ENCODE results near the gene NEURL4.
A peak's percentile ranks its signal among the peaks of the same experiment; 100 is the strongest.

NEURL4 gene

GRCh38 chr17:7323731-7324437 is 5.3 kb downstream of the NEURL4 start:
- peak; percentile 50 for DNase-seq (ENCODE audit: low spot score)

- DNase-seq (ENCODE audit: low spot score) = no peak
Measured at GRCh38 chr17:7322520-7323194, 6.5 kb downstream of the NEURL4 start.

GRCh38 chr17:7321466-7321865 is 7.7 kb downstream of the NEURL4 start:
- no peak for DNase-seq (ENCODE audit: low spot score)

DNA sequence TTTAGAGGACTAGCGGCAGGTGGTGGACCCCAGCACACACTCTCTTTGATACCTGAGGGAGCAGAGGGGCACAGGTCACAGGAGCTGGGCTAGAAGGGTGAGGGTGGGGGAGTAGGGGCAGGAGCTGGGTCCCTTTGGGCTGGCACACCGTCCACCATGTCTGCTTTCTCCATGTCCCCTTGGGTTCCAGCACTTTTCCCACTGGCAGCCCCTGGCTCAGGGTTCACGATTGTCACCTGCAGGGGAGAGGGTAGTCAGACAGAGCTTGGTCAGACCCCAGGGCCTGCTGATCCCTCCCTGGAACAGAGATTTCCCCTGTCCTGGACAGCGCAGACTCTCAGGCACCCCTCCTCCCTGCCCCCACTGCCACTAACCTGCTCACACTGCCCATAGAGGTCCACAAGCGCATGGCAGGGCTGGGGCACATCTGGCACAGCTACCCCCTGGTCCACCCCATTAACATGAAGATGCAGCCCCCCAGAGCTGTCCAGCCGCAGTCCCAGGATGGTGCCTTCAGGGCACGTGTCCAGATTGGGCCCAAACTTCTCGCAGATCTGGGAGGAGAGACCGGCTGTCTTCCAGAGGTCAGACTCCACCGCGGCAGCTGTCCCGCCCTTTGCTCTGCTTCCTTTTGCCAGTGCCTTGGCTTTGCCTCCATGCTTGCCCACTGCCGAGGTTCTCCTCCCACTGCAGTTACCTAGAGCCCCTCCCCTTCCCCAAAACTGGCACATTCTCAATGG is 10.8 kb downstream of the NEURL4 start:
- DNase-seq (ENCODE audit: low spot score) = no peak

GRCh38 chr17:7317161-7317803 is 11.9 kb downstream of the NEURL4 start:
- DNase-seq (ENCODE audit: low spot score) = no peak

DNA sequence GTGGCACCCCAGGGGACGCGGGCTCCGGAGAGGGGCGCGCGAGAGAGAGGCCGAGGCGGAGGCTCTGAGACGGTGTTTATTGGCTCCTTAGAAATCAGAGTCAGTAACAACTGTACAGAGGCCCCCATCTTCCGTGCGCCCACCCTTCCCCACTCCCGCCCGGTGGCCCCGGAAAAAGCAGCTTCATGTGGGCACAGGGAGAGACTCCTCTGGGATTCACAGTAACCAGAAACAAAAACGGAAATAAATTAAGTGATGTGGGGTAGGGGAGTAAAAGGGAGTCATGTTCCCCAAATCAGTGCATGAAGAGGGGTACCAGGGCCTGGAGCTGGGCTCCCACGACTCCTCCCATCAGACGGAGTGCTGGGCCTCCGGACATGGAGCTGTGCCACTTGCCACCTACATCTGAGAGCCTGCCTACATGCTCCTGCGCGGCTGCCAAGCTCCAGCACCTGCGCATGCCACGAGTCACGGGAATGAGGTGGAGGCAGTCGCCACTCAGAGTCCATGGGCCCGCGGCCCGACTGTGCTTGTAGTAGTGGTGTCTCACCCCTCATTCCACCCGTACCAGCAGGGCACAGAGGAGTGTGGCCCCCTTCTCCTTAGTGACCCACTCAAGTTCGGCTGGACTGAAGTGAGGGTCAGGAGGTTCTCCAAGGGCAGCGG is 13.4 kb downstream of the NEURL4 start:
- DNase-seq (ENCODE audit: low spot score) = peak; percentile 52

DNA sequence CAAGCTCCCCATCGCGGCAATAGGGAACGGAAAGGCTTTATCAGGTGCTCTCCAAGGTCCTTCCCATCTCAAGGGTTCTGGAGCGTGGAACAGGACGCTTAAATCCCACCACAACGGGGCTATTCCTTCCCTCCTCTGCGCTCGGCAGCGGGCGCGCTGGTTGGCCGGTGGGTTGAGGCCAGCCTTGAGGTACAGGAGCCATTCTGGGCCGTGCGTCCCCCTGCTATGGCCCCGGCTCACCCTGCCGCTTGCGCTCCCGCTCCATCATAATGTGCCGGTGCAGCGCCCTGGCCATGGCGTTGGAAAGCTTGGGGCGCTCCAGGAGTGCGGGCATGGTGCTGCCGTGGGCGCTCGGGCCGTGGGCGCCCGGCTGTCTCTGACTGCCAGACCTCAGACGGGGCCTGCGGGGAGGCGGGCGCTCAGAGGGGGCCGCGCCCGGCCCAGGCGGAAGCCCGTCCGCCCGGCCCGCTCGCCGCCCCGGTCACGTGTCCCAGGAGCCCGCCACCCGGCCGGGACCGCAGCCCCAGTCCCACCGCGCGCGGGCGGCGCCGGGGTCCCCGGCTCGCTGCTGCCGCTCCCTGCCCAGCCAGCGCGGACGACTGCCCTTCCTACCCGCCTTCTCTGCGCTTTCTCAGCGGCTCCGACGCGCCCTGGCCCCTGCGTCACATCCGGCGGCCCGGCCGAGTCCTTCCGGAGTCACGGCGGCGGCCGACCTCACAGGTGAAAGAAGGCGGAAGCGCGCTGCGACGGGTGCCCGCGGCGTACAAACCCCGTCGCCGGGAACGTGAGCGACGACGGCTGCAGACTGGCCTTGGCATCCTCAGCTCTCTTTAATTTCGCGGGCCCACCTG is 14.2 kb downstream of the NEURL4 start, which contains the start of gene GPS2:
Gene GPS2, minus strand, starts transcription at position 642 of the 851 bp plus-strand sequence. Its CDS starts 308 bp downstream, at position 334.
- DNase-seq (ENCODE audit: low spot score) = peak; percentile 86

DNA sequence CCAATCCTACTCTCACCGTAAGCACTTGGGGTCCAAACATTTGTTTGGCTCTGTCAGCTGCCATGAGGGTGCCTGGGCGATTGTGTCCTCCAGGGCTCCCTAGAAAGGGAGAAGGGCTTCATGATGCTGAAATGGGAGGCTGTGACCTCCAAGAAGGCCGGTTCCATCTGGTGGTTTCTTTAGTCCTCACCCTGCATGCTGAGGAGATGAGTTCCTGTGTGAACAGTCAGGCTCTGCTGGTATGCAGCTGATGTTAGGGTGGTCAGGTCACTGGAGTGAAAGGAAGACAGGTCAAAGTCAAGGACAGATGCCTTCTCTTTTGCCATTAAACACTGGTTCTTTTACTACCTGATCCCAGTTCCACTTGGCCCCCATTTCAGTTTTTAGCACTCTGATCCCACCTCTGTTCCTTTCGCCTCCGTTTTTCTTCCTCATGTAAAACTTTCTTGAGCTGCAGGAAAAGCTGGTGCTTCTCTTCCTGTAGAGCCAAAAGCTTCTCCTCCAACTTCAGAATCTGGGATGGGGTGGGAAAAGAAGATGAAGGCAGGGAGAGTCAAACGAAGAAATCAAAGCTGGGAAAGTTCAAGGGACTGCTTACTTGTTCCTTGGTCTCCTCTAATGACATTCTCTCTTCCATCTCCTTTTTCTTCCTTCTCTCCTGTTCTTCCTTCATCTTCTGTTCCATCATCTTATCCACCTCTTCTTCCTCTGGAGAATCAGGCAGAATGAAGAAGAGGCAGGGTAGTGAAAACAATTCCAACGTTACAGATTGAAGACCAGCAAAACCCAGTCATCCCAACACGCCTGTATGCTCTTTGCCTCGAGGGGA is 15.0 kb downstream of the NEURL4 start:
- DNase-seq (ENCODE audit: low spot score) = peak; percentile 73

- DNase-seq (ENCODE audit: low spot score) = peak; percentile 75
Measured at GRCh38 chr17:7313088-7313889, 15.8 kb downstream of the NEURL4 start.

DNA sequence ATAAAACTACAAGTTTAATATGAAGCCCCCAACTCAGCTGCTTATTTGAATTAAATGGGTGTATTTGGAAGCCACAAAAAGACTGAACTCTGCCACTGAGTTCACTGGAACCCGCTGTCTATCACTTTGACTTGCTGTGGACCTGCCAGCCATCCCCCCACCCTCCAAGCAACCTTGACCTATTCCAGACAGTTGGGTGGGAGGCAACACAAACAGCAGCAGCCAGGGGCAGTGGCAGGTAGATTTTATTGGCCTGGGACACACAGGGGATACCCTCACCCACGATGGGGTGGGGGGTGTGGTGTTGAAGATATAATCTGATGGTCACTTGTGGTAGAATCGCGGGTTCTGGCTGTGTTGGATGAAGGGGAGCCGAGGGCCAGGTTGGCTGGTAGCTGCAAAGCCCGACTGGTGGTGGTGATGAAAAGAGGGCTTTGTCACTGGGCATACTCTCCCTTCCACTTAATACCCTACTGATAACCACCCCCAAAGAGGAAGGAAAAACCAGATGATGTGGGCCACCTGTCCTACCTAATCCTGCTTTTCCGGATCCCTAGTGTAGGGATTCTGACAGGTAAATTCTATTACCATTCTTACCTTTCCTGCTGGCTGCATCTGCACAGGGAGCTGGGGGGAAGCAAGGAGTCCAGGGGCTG is 16.6 kb downstream of the NEURL4 start:
- no peak for DNase-seq (ENCODE audit: low spot score)

GRCh38 chr17:7311110-7311705 is 17.9 kb downstream of the NEURL4 start:
- no peak for DNase-seq (ENCODE audit: low spot score)

DNA sequence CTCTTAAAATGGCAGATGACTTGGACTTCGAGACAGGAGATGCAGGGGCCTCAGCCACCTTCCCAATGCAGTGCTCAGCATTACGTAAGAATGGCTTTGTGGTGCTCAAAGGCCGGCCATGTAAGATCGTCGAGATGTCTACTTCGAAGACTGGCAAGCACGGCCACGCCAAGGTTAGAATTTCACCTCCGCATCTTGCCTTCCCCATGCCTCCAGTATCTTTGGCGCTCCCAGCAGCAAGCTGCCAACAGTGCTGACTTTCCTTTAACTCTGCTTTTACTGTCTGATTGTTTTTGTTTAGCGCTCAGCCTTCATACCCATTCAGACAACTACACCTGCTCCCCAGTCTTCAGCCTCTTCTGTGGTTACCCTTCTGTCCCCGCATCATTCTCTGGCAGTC is 19.5 kb downstream of the NEURL4 start:
- DNase-seq (ENCODE audit: low spot score) = no peak

GRCh38 chr17:7308625-7309433 is 20.3 kb downstream of the NEURL4 start:
- DNase-seq (ENCODE audit: low spot score) = peak; percentile 82

GRCh38 chr17:7307686-7308624 is 21.2 kb downstream of the NEURL4 start:
- DNase-seq (ENCODE audit: low spot score) = peak; percentile 37

DNA sequence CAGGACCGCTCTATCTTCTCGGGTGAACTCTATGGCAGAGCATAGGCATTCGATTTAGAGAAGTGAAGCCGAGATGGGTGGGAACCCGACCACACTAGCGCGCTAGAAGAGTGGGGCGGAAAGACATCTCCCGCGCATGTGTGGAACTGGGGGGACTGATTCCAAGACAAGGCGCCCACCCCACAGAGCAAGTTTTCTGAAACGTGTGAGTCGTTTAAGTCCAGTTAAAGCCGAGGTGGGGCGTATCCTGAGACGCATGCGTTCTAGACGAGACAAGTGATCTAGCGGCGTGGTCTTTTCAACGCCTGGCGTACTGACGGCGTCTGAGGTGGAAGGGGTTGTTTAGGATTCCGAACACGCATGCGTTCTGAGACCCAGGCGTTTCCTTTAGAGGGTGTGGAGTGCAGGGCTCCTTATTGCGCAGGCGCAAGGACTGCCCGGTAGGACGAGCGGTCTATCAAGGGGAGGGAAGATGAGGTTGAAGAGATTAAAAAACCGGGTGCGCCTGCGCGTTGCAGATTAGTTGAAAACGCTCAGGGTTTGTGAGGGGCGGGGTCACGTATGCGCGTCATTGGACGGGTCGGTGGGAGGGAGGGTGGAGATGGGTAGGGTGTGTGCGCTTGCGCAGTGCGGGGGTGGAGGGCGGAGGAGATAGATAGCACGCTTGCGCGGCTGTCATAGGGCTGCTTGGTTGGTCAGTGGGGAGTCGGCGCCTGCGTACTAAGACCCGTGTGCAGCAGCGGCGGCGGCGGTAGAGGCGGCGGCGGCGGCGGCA is 22.0 kb downstream of the NEURL4 start, which contains the start of gene EIF5A:
Gene EIF5A, plus strand, starts transcription at position 718 of the 775 bp plus-strand sequence. CDS start 2,008 bp downstream, outside the sequence.
- DNase-seq (ENCODE audit: low spot score) = peak; percentile 100
